Measurements from ENCODE around the gene POLE3. TPM values are rescaled to one million over a fixed set of nuclear protein-coding genes. Genes with fewer than 3 reads are reported as not detected.

The POLE3 gene, protein sequence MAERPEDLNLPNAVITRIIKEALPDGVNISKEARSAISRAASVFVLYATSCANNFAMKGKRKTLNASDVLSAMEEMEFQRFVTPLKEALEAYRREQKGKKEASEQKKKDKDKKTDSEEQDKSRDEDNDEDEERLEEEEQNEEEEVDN
- 10 to 100 TPM in 3 of 4 donors, 1 to 10 TPM in 1; 4.2 to 58.7 (median 24.4) TPM for total RNA-seq

DNA sequence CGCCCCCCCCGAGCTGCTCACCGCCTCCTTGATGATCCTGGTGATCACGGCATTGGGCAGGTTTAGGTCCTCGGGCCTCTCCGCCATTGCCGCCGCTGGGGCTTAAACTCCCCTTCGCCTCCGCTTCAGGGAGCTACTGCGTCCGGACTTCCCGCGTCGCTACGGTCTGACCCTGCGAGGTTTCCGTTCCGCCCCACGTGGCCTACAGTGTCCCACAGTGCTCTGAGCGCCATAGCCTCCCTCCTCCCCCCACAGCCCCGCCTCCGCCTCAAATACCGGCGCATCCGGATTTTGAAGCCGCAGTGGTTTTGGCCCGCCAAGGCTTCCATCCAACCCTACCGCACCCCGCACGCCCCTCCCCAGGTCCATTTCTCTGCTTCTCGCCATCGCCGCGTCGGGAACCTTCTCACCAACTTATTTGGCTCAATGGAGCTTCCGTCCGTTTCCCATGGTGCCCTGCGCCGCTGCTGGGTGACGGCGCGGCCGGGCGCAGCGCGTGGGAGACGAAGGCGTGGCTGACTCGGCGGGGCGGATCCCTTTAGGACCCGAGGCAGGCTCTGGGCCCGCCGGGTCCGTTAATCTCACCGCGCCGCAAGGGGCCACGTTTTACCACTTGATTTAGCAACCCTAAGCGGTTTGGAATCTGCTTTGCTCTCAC, at the start of gene POLE3, which contains the start of gene C9orf43:
Gene POLE3 (minus strand): TSS at position 469 of the 658 bp plus-strand sequence. CDS start 382 bp downstream, at position 87.
Gene C9orf43 (plus strand): TSS at position 541 of the 658 bp plus-strand sequence. CDS start 2,747 bp downstream, outside the sequence.
- H3K36me3 ChIP-seq = peaks cover 0 to 11% (median 0%) of the 10 kb centered on the region in 4 donors
- peaks cover 6 to 31% (median 13%) of the 10 kb centered on the region in 4 donors for H3K4me1 ChIP-seq
- intact Hi-C loops (cut with DNase I; ENCODE audit: low total_unique reads) (no loop called here), in situ Hi-C loops (cut with MboI; ENCODE audit: low pct_ligation_motif_present in 1 of 4, low pct_unique_long_range_greater_than_20kb in 1 of 4, low sequenced_read_pairs in 3 of 4) (no loop called here)
- DNase-seq = peak; percentile 95
- peak within 1 kb of the TSS; percentile 94 to 98 (median 96) for H3K27ac ChIP-seq
- no peaks in the 10 kb centered on the region for H3K27me3 ChIP-seq
- H3K9me3 ChIP-seq = no peaks in the 10 kb centered on the region
- H3K4me3 ChIP-seq = peak within 1 kb of the TSS; percentile 49 to 95 (median 75)
- 0 to 1% methylated on average over 17 to 60 of the region's 61 CpGs for WGBS, 2 donors (ENCODE audit: low coverage in 1 of 2)
- TF ChIP-seq EP300 (IDR thresholded peaks at IDR 0.05; ENCODE audit: low read depth) (no peak), POLR2A (IDR thresholded peaks at IDR 0.05) (peak; percentile 60), POLR2AphosphoS5 (IDR thresholded peaks at IDR 0.05) (peak; percentile 81 to 82 (median 82))
- TF ChIP-seq, protein P1, sequence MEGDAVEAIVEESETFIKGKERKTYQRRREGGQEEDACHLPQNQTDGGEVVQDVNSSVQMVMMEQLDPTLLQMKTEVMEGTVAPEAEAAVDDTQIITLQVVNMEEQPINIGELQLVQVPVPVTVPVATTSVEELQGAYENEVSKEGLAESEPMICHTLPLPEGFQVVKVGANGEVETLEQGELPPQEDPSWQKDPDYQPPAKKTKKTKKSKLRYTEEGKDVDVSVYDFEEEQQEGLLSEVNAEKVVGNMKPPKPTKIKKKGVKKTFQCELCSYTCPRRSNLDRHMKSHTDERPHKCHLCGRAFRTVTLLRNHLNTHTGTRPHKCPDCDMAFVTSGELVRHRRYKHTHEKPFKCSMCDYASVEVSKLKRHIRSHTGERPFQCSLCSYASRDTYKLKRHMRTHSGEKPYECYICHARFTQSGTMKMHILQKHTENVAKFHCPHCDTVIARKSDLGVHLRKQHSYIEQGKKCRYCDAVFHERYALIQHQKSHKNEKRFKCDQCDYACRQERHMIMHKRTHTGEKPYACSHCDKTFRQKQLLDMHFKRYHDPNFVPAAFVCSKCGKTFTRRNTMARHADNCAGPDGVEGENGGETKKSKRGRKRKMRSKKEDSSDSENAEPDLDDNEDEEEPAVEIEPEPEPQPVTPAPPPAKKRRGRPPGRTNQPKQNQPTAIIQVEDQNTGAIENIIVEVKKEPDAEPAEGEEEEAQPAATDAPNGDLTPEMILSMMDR (IDR thresholded peaks at IDR 0.05) = peak in 1 of 5 experiments; percentile 8

DNA sequence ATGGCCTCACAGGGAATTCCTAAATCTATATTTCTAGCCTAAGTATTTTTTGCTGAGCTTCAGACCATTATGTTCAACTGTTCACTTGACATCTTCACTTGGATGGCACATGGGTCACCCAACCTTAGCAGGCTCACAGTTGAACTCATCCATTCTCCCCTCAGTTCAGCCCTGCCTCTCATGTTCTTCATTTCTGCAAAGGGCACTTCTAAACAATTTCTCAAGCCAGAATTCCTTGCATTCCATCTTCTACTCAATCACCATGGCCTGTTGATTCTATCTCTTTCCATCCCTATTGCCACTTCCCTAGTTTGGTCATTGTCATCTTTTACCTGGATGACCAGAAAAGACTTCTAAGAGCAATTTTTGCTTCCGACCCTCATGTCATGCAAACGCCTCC, 45.8 kb upstream of the POLE3 start:
- peak overlapping the region; percentile 71 to 87 (median 80) for H3K27ac ChIP-seq
- H3K36me3 ChIP-seq = no peaks in the 10 kb centered on the region
- no peak overlapping the region for H3K4me3 ChIP-seq
- intact Hi-C loops (cut with DNase I; ENCODE audit: low total_unique reads) (no loop called here), in situ Hi-C loops (cut with MboI; ENCODE audit: low pct_ligation_motif_present in 1 of 4, low pct_unique_long_range_greater_than_20kb in 1 of 4, low sequenced_read_pairs in 3 of 4) (loop anchor here in 1 of 4 donors (10.0 kb wide), 2 partner anchors 129 to 199 kb away; no protein-coding TSS in a partner anchor)
- H3K4me1 ChIP-seq = peaks cover 7 to 22% (median 13%) of the 10 kb centered on the region in 4 donors
- no peaks in the 10 kb centered on the region for H3K9me3 ChIP-seq
- WGBS, 2 donors (ENCODE audit: low coverage in 1 of 2) = 89 to 98% methylated on average over 2 of the region's 2 CpGs
- TF ChIP-seq EP300 (IDR thresholded peaks at IDR 0.05; ENCODE audit: low read depth) = no peak
- TF ChIP-seq, protein P1 (IDR thresholded peaks at IDR 0.05) = no peak
- no peak for TF ChIP-seq POLR2AphosphoS5 (IDR thresholded peaks at IDR 0.05)
- TF ChIP-seq POLR2A (IDR thresholded peaks at IDR 0.05) = no peak
- DNase-seq = no peak
- H3K27me3 ChIP-seq = no peaks in the 10 kb centered on the region

DNA sequence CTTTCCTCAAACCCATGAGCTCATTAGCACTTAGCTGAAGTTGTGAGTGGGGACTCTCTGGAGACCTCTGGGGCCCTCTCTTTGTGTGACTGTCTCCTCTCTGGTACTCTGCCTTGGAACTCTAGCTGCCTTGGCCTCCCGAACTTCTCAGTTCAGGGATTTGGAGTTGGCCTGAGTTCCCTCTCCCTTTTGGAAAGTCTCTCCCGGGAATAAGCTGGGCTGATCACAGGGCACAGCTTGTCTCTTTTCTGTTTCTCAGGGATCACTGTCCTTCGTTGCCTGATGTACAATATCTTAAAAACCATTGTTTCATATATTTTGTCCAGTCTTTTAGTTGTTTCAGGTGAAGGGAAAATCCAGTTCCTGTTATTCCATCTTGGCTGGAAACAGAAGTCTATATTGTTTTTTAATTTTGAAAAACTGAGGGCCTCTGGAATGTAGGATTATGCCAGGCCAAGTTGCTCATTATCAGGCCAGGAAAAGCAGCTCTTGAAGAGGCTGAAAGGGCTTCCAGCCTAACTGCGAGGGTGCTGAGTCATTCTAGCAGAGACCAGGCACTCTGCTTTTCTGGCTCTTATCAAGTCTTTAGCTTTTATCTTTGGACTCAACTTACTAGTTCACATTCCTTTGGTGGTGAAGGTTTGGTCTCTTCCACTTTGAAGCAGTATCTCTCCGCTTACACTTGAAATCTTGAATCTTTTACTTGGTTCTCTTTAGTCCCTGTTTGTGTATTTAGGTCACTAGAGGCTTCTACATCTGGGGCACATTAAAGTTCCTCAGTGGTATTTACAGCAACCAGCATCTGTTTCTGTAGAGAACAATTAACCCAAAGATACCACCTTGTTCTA, 44.7 kb upstream of the POLE3 start:
- Histone ChIP-seq H3K4me1 (peaks cover 7 to 22% (median 13%) of the 10 kb centered on the region in 4 donors), H3K4me3 (no peak overlapping the region), H3K27me3 (no peaks in the 10 kb centered on the region), H3K36me3 (no peaks in the 10 kb centered on the region), H3K9me3 (no peaks in the 10 kb centered on the region), H3K27ac (peak overlapping the region; percentile 71 to 87 (median 80))
- 54 to 63% methylated on average over 2 to 5 of the region's 5 CpGs for WGBS, 2 donors (ENCODE audit: low coverage in 1 of 2)
- in situ Hi-C loops (cut with MboI; ENCODE audit: low pct_ligation_motif_present in 1 of 4, low pct_unique_long_range_greater_than_20kb in 1 of 4, low sequenced_read_pairs in 3 of 4) (loop anchor here in 1 of 4 donors (10.0 kb wide), 2 partner anchors 130 to 200 kb away; no protein-coding TSS in a partner anchor), intact Hi-C loops (cut with DNase I; ENCODE audit: low total_unique reads) (no loop called here)
- TF ChIP-seq POLR2A (IDR thresholded peaks at IDR 0.05) (no peak), EP300 (IDR thresholded peaks at IDR 0.05; ENCODE audit: low read depth) (no peak), POLR2AphosphoS5 (IDR thresholded peaks at IDR 0.05) (no peak)
- TF ChIP-seq, protein P1 (IDR thresholded peaks at IDR 0.05) = no peak
- no peak for DNase-seq
